ENCODE measurements around the gene CTCFL. TPM values are rescaled to one million over a fixed set of nuclear protein-coding genes. Genes with fewer than 3 reads are reported as not detected.

CTCFL gene
- total and polyA plus RNA-seq, 2 of the 13 experiments (the other 11 are each of a cell fraction or from before 2014, with no cell fraction given) = 0.04 TPM; not detected in 1

DNA sequence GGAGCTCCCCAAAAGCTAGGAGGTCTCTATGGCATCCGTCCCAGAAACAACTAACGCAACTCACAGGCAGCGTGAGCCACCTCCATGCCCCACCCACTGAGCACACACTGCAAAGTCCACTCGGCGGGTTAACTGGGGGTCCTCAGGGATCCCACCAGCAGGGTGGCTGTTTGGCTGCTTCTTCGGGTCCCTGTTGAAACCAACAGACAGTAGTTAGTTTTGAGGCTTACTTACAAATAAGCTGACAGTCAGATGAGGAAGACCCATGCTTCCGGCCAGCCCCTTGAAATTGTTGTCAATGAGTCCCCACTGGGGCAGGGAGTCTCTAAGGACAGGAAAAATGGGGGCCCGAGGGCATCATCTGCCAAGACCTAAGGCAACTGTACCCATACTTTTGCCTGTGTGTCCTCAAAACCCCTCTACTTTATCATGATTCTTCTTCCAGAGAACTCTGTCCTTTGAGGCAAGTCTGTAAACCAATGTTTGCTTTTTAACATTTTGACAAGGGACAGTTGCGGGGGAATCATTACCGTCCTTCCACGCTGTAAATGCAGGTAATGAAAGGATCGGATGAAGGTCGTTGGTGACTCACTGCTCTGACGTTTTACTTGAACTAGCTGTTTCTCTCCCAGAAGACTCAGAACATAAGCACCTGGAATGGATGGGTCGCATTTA is 33.8 kb upstream of the CTCFL start (continued):
- TF ChIP-seq, protein P1, sequence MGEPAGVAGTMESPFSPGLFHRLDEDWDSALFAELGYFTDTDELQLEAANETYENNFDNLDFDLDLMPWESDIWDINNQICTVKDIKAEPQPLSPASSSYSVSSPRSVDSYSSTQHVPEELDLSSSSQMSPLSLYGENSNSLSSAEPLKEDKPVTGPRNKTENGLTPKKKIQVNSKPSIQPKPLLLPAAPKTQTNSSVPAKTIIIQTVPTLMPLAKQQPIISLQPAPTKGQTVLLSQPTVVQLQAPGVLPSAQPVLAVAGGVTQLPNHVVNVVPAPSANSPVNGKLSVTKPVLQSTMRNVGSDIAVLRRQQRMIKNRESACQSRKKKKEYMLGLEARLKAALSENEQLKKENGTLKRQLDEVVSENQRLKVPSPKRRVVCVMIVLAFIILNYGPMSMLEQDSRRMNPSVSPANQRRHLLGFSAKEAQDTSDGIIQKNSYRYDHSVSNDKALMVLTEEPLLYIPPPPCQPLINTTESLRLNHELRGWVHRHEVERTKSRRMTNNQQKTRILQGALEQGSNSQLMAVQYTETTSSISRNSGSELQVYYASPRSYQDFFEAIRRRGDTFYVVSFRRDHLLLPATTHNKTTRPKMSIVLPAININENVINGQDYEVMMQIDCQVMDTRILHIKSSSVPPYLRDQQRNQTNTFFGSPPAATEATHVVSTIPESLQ (CRISPR knock-in tag; conservative IDR thresholded peaks at IDR 0.05) = no peak; the same call in 1 of the 2 replicates
- no peak; the same call in 1 of the 2 replicates for TF ChIP-seq ZNF292 (CRISPR knock-in tag; IDR thresholded peaks at IDR 0.05; ENCODE audit: borderline replicate concordance, low read depth)
- TF ChIP-seq ZNF460 (CRISPR knock-in tag; IDR thresholded peaks at IDR 0.05; ENCODE audit: borderline replicate concordance) = 0 out of 2 replicates have a peak, but pooled peaks have one; percentile 18
- no peak for TF ChIP-seq ZNF382 (CRISPR knock-in tag; IDR thresholded peaks at IDR 0.05; ENCODE audit: borderline replicate concordance)
- TF ChIP-seq KDM4B (CRISPR knock-in tag; IDR thresholded peaks at IDR 0.05) = no peak
- 0 out of 2 replicates have a peak, but pooled peaks have one; percentile 86 for TF ChIP-seq ZNF850 (CRISPR knock-in tag; conservative IDR thresholded peaks at IDR 0.05)
- TF ChIP-seq, protein P2, sequence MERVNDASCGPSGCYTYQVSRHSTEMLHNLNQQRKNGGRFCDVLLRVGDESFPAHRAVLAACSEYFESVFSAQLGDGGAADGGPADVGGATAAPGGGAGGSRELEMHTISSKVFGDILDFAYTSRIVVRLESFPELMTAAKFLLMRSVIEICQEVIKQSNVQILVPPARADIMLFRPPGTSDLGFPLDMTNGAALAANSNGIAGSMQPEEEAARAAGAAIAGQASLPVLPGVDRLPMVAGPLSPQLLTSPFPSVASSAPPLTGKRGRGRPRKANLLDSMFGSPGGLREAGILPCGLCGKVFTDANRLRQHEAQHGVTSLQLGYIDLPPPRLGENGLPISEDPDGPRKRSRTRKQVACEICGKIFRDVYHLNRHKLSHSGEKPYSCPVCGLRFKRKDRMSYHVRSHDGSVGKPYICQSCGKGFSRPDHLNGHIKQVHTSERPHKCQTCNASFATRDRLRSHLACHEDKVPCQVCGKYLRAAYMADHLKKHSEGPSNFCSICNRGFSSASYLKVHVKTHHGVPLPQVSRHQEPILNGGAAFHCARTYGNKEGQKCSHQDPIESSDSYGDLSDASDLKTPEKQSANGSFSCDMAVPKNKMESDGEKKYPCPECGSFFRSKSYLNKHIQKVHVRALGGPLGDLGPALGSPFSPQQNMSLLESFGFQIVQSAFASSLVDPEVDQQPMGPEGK (CRISPR knock-in tag; IDR thresholded peaks at IDR 0.05) = no peak; the same call in 1 of the 2 replicates
- TF ChIP-seq NFIC (IDR thresholded peaks at IDR 0.05; ENCODE audit: low read length) = 0 out of 2 replicates have a peak, but pooled peaks have one; percentile 63
- TF ChIP-seq ZZZ3 (CRISPR knock-in tag; IDR thresholded peaks at IDR 0.05; ENCODE audit: borderline replicate concordance) = no peak
- TF ChIP-seq ZBTB46 (CRISPR knock-in tag; IDR thresholded peaks at IDR 0.05; ENCODE audit: borderline replicate concordance) = no peak
- TF ChIP-seq, protein P3, sequence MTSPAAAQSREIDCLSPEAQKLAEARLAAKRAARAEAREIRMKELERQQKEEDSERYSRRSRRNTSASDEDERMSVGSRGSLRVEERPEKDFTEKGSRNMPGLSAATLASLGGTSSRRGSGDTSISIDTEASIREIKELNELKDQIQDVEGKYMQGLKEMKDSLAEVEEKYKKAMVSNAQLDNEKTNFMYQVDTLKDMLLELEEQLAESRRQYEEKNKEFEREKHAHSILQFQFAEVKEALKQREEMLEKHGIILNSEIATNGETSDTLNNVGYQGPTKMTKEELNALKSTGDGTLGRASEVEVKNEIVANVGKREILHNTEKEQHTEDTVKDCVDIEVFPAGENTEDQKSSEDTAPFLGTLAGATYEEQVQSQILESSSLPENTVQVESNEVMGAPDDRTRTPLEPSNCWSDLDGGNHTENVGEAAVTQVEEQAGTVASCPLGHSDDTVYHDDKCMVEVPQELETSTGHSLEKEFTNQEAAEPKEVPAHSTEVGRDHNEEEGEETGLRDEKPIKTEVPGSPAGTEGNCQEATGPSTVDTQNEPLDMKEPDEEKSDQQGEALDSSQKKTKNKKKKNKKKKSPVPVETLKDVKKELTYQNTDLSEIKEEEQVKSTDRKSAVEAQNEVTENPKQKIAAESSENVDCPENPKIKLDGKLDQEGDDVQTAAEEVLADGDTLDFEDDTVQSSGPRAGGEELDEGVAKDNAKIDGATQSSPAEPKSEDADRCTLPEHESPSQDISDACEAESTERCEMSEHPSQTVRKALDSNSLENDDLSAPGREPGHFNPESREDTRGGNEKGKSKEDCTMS (CRISPR knock-in tag; conservative IDR thresholded peaks at IDR 0.05) = no peak
- TF ChIP-seq POLR2AphosphoS5 (IDR thresholded peaks at IDR 0.05; ENCODE audit: low read depth, low read length) = peak; percentile 55
- no peak for TF ChIP-seq ZNF280B (CRISPR knock-in tag; IDR thresholded peaks at IDR 0.05; ENCODE audit: borderline replicate concordance)
- TF ChIP-seq ZBTB44 (CRISPR knock-in tag; IDR thresholded peaks at IDR 0.05) = no peak
- no peak for TF ChIP-seq ZNF776 (CRISPR knock-in tag; IDR thresholded peaks at IDR 0.05)
- TF ChIP-seq HNRNPH1 (optimal IDR thresholded peaks at IDR 0.05; ENCODE audit: low read depth, low read length) = no peak
